Measurements from ENCODE around the gene DLL4.

The DLL4 gene

GRCh38 chr15:40928821-40929659, at the start of gene DLL4:
TSS of gene DLL4 (plus strand) at chr15:40929340. CDS start at chr15:40929669, 329 bp downstream.
- TF ChIP-seq, protein P1, sequence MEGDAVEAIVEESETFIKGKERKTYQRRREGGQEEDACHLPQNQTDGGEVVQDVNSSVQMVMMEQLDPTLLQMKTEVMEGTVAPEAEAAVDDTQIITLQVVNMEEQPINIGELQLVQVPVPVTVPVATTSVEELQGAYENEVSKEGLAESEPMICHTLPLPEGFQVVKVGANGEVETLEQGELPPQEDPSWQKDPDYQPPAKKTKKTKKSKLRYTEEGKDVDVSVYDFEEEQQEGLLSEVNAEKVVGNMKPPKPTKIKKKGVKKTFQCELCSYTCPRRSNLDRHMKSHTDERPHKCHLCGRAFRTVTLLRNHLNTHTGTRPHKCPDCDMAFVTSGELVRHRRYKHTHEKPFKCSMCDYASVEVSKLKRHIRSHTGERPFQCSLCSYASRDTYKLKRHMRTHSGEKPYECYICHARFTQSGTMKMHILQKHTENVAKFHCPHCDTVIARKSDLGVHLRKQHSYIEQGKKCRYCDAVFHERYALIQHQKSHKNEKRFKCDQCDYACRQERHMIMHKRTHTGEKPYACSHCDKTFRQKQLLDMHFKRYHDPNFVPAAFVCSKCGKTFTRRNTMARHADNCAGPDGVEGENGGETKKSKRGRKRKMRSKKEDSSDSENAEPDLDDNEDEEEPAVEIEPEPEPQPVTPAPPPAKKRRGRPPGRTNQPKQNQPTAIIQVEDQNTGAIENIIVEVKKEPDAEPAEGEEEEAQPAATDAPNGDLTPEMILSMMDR (IDR thresholded peaks at IDR 0.05): no peak

DNA sequence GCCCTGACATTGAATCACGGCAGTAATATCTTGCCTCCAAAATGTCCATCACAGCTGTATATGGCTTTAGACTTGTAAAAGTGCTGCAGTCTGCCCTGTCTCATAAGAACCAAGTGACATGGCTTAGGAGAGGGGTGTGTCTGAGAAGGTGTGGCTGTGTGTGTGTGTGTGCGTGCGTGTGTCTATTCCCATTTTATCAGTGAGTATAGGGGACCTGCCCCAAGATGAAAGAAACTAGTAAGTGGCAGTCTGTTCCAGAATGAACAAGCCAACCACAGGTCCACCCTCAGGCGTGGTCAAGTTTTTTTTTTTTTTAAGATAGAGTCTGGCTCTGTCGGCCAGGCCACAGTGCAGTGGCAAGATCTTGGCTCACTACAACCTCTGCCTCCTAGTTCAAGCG, 49.5 kb upstream of the DLL4 start:
- TF ChIP-seq, protein P1 (IDR thresholded peaks at IDR 0.05): no peak

DNA sequence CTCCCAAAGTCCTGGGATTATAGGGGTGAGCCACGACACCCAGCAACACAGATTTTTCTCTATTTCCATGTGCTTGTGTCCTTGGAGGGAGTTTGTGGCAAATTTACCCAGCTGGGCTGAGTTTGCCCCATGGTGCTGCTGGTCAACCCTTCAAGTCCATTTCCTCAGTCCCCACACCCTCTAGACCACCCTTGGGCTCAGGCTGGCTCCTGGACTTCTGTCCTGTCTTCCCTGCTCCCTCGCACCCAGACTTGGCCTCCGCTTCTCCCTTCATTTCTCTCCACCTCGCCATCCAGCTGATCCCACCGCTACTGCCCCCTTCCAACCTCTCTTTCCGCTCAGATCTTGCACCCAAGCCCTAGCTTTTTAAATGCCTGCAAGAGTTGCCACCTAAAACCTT, 47.8 kb upstream of the DLL4 start:
- TF ChIP-seq, protein P1 (IDR thresholded peaks at IDR 0.05): no peak

GRCh38 chr15:40886586-40886985, 42.6 kb upstream of the DLL4 start:
- TF ChIP-seq, protein P1 (IDR thresholded peaks at IDR 0.05): no peak

DNA sequence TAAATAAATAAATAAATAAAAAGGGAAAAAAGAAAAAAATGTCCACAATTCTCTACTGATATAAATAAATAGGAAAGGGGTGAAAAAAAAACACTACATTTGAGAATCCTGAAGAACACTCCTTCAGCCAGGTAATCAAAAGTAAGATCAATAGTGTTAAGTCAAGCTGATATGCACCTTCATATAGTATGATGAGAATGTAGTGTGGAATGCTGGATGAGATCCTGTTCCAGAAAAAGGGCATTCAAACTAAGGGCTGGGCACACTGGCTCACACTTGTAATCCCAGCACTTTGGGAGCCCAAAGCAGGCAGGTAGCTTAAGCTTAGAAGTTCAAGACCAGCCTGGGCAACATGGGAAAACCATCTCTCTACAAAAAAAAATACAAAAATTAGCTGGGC, 40.0 kb upstream of the DLL4 start:
- TF ChIP-seq, protein P1 (IDR thresholded peaks at IDR 0.05): no peak

DNA sequence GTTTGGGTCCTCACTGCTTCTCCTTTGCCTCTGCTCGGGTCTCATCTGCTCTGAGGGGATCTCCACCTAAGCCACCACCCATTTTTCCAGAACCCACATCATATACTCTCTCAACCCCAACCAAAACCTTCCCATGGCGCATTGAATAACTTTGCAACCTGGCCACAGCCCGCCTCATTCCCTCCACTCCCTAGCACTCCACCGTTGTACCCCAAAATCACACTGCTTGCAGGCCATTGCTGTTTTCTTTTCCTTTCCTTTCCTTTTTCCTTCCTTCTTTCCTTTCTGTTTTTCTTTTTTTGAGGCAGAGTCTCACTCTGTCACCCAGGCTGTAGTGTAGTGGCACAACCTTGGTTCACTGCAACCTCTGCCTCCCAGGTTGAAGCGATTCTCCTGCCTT, 38.0 kb upstream of the DLL4 start:
- TF ChIP-seq, protein P1 (IDR thresholded peaks at IDR 0.05): no peak

- TF ChIP-seq, protein P1 (IDR thresholded peaks at IDR 0.05): peak; percentile 87
Observed at GRCh38 chr15:40891810-40892446, 37.2 kb upstream of the DLL4 start.

Measured in LNCAP (cell line).